H9 (cell line): ENCODE data around the gene IQGAP2. TPM values are rescaled to one million over a fixed set of nuclear protein-coding genes. Genes with fewer than 3 reads are reported as not detected.

Source experiments
- DNase-seq: peaks from one replicate; pipeline ENCODE4 v3.0.0-alpha.2; 2017
- H2AFZ ChIP-seq: one replicate; pipeline ENCODE4 v1.6.1; 2013; ENCODE audit warnings: mild to moderate bottlenecking, low read length, control low read depth, moderate library complexity
- H2AK5ac ChIP-seq: 2 replicates; pipeline ENCODE4 v1.6.1; 2013; ENCODE audit warnings: low read length, control low read depth, mixed read lengths; ENCODE audit not compliant: insufficient read length
- H2BK120ac ChIP-seq: one replicate; pipeline ENCODE4 v1.6.1; 2013; ENCODE audit warnings: low read depth, mild to moderate bottlenecking, low read length, control low read depth, inconsistent platforms; ENCODE audit not compliant: poor library complexity, severe bottlenecking
- H2BK12ac ChIP-seq: 2 replicates; pipeline ENCODE4 v1.6.1; 2013; ENCODE audit warnings: low read length, control low read depth, mixed read lengths, low read depth; ENCODE audit not compliant: insufficient read length
- H2BK15ac ChIP-seq: 2 replicates; pipeline ENCODE4 v1.6.1; 2013; ENCODE audit warnings: low read depth, low read length, control low read depth
- H2BK20ac ChIP-seq: one replicate; pipeline ENCODE4 v1.6.1; 2013; ENCODE audit warnings: low read depth, mild to moderate bottlenecking, low read length, control low read depth, inconsistent platforms; ENCODE audit not compliant: poor library complexity, severe bottlenecking
- H2BK5ac ChIP-seq: 2 replicates; pipeline ENCODE4 v1.6.1; 2013; ENCODE audit warnings: low read length, control low read depth, mixed read lengths; ENCODE audit not compliant: insufficient read length
- H3K14ac ChIP-seq: 2 replicates; pipeline ENCODE4 v1.6.1; 2013; ENCODE audit warnings: low read length, control low read depth; ENCODE audit not compliant: insufficient read depth
- H3K18ac ChIP-seq: 2 replicates; pipeline ENCODE4 v1.6.1; 2013; ENCODE audit warnings: low read depth, mild to moderate bottlenecking, mixed read lengths, low read length, control low read depth; ENCODE audit not compliant: insufficient read length
- H3K23ac ChIP-seq: 2 replicates; pipeline ENCODE4 v1.6.1; 2013; ENCODE audit warnings: low read length, control low read depth, mixed read lengths, low read depth; ENCODE audit not compliant: insufficient read length
- H3K23me2 ChIP-seq: 2 replicates; pipeline ENCODE4 v1.6.1; 2013; ENCODE audit warnings: low read depth, mild to moderate bottlenecking, mixed read lengths, low read length, control low read depth; ENCODE audit not compliant: insufficient read length, poor library complexity, severe bottlenecking
- H3K27ac ChIP-seq: 2 replicates; pipeline ENCODE4 v1.5.1; 2013; ENCODE audit warnings: low read length, control low read depth, mixed read lengths, low read depth; ENCODE audit not compliant: insufficient read length
- H3K27me3 ChIP-seq: 2 replicates; pipeline ENCODE4 v1.6.1; 2013; ENCODE audit warnings: low read length, control low read depth, inconsistent platforms; ENCODE audit not compliant: insufficient read depth
- H3K4ac ChIP-seq: 2 replicates; pipeline ENCODE4 v1.6.1; 2013; ENCODE audit warnings: low read depth, mild to moderate bottlenecking, control low read depth, inconsistent platforms, low read length, moderate library complexity
- H3K4me1 ChIP-seq: 2 replicates; pipeline ENCODE4 v1.6.1; 2013; ENCODE audit warnings: low read length, control low read depth, inconsistent platforms; ENCODE audit not compliant: insufficient read depth
- H3K4me2 ChIP-seq: 2 replicates; pipeline ENCODE4 v1.6.1; 2013; ENCODE audit warnings: low read length, control low read depth, mixed read lengths; ENCODE audit not compliant: insufficient read length, insufficient read depth
- H3K56ac ChIP-seq: 2 replicates; pipeline ENCODE4 v1.6.1; 2013; ENCODE audit warnings: low read depth, mild to moderate bottlenecking, mixed read lengths, low read length, control low read depth; ENCODE audit not compliant: insufficient read length
- H3K79me1 ChIP-seq: 2 replicates; pipeline ENCODE4 v1.6.1; 2013; ENCODE audit warnings: low read depth, mild to moderate bottlenecking, moderate library complexity, low read length, control low read depth, inconsistent platforms; ENCODE audit not compliant: insufficient read depth, poor library complexity, severe bottlenecking
- H3K79me2 ChIP-seq: 2 replicates; pipeline ENCODE4 v1.6.1; 2013; ENCODE audit warnings: low read length, control low read depth, inconsistent platforms; ENCODE audit not compliant: insufficient read depth
- H3K9ac ChIP-seq: 2 replicates; pipeline ENCODE4 v1.6.1; 2013; ENCODE audit warnings: low read length, control low read depth, mixed read lengths; ENCODE audit not compliant: insufficient read length; ENCODE audit errors: extremely low read depth
- H3K9me3 ChIP-seq: one replicate; pipeline ENCODE4 v1.6.1; 2013; ENCODE audit warnings: low read depth, low read length, inconsistent platforms; ENCODE audit not compliant: control insufficient read depth
- H3T11ph ChIP-seq: one replicate; pipeline ENCODE4 v1.6.1; 2013; ENCODE audit warnings: mild to moderate bottlenecking, low read length, control low read depth, inconsistent platforms
- H4K20me1 ChIP-seq: one replicate; pipeline ENCODE4 v1.6.1; 2013; ENCODE audit not compliant: control insufficient read depth, insufficient read length, insufficient read depth
- H4K5ac ChIP-seq: 2 replicates; pipeline ENCODE4 v1.6.1; 2013; ENCODE audit warnings: low read depth, mild to moderate bottlenecking, mixed read lengths, low read length, control low read depth; ENCODE audit not compliant: insufficient read length
- H4K8ac ChIP-seq: replicated peaks from 2 replicates; pipeline ENCODE4 v1.6.1; 2013; ENCODE audit warnings: low read length, control low read depth, mixed read lengths, low read depth; ENCODE audit not compliant: insufficient read length
- H4K91ac ChIP-seq: 2 replicates; pipeline ENCODE4 v1.6.1; 2013; ENCODE audit warnings: low read depth, mild to moderate bottlenecking, moderate library complexity, mixed read lengths, low read length, control low read depth; ENCODE audit not compliant: insufficient read length
- H3K27ac Mint-ChIP-seq, 3 experiments: 2 replicates in 2 of 3; 3 replicates in 1 of 3; pipeline ENCODE4 v1.8.0; 2020 to 2021; ENCODE audit warnings: mixed read lengths in 3 of 3, mild to moderate bottlenecking in 1 of 3, moderate library complexity in 1 of 3
- H3K27me3 Mint-ChIP-seq: 2 replicates; pipeline ENCODE4 v1.8.0; 2021; ENCODE audit warnings: low read depth, mild to moderate bottlenecking, moderate library complexity, mixed read lengths
- H3K36me3 Mint-ChIP-seq, 3 experiments: 2 replicates in 2 of 3; 3 replicates in 1 of 3; pipeline ENCODE4 v1.8.0; 2020 to 2021; ENCODE audit warnings: low read depth in 3 of 3, mixed read lengths in 3 of 3; ENCODE audit not compliant: insufficient read depth in 1 of 3
- H3K4me1 Mint-ChIP-seq, 2 experiments: 2 replicates each; pipeline ENCODE4 v1.8.0; 2020; ENCODE audit warnings: mixed read lengths in 2 of 2
- H3K4me3 Mint-ChIP-seq, 2 experiments: 2 replicates in 1 of 2; 3 replicates in 1 of 2; pipeline ENCODE4 v1.8.0; 2020 to 2021; ENCODE audit warnings: mild to moderate bottlenecking in 2 of 2, mixed read lengths in 2 of 2, moderate library complexity in 1 of 2
- H3K9me3 Mint-ChIP-seq, 2 experiments: 2 replicates in 1 of 2; 3 replicates in 1 of 2; pipeline ENCODE4 v1.8.0; 2020; ENCODE audit warnings: mild to moderate bottlenecking in 2 of 2, mixed read lengths in 2 of 2, moderate library complexity in 1 of 2
- CTCF ChIP-seq: fragments of 200-600 bp; sonication (generic); conservative IDR thresholded peaks from 3 replicates; pipeline ENCODE4 v1.8.0; 2021; ENCODE audit warnings: antibody characterized with exemption, mild to moderate bottlenecking
- WGBS: extraction: QIAGEN DNeasy Blood & Tissue Kit; methylation state at CpG from one replicate; pipeline ENCODE4 v1.1.7; 2013; ENCODE audit warnings: missing lambda C conversion rate, low lambda C conversion rate, mixed read lengths; ENCODE audit not compliant: insufficient read length; ENCODE audit errors: extremely low coverage; 5-methylcytosine and 5-hydroxymethylcytosine counted together
- total RNA-seq: library from RNA; stranded (reverse); gene quantifications from 2 replicates; pipeline ENCODE4 v1.2.1, GENCODE V29; 2021

The IQGAP2 gene
- total RNA-seq, 1 experiment from 2014 or later: 22.5 TPM

- Histone ChIP-seq H4K20me1 (no peaks in the 10 kb centered on the region), H3K56ac (no peak overlapping the region), H4K5ac (no peak overlapping the region), H3K4me1 (0 out of 2 replicates have a peak, but pooled peaks cover 2% of the 10 kb centered on the region), H2AFZ (no peak overlapping the region), H2AK5ac (no peak overlapping the region), H3K27ac (no peak overlapping the region), H4K8ac (no peak overlapping the region), H3K27me3 (no peaks in the 10 kb centered on the region), H4K91ac (no peak overlapping the region), H3K18ac (no peak overlapping the region), H2BK20ac (no peak overlapping the region), H3T11ph (no peak overlapping the region), H2BK5ac (no peak overlapping the region), H2BK12ac (no peak overlapping the region), H3K4ac (no peak overlapping the region), H3K23me2 (no peaks in the 10 kb centered on the region), H3K4me2 (no peak overlapping the region), H2BK15ac (no peak overlapping the region), H3K9ac (no peak overlapping the region), H3K23ac (no peak overlapping the region), H3K14ac (no peak overlapping the region), H2BK120ac (no peak overlapping the region), H3K79me2 (no peaks in the 10 kb centered on the region), H3K79me1 (no peaks in the 10 kb centered on the region), H3K9me3 (no peaks in the 10 kb centered on the region)
- no peak for DNase-seq
- no peak for TF ChIP-seq CTCF
- H3K9me3 Mint-ChIP-seq: no peaks in the 10 kb centered on the region
- H3K27ac Mint-ChIP-seq: no peak overlapping the region; a peak in 1 of 7 replicates
- H3K4me3 Mint-ChIP-seq: no peak overlapping the region
- H3K4me1 Mint-ChIP-seq: peaks cover 7 to 8% of the 10 kb centered on the region in 2 experiments; a peak in 3 of 4 replicates
- peaks cover 0 to 10% (median 7%) of the 10 kb centered on the region in 3 experiments; a peak in 4 of 7 replicates for H3K36me3 Mint-ChIP-seq
- WGBS: no CpG with 5 or more reads among the region's 2 CpGs
- H3K27me3 Mint-ChIP-seq: no peaks in the 10 kb centered on the region
Measured at GRCh38 chr5:76606701-76607100, 203.6 kb downstream of the IQGAP2 start.
